Measurements from ENCODE around the gene ZNF8.
"Not testable (repeated sequence)": the region's sequence is repeated elsewhere in the genome, so short reads cannot be mapped to it uniquely, and the experiment has no call there.

The ZNF8 gene

GRCh38 chr19:58346961-58347929, 68.5 kb downstream of the ZNF8 start:
- peak overlapping the region; percentile 70 for H3K9ac ChIP-seq (ENCODE audit: low read length)
- no peaks in the 10 kb centered on the region for H3K9me3 ChIP-seq (ENCODE audit: insufficient read depth, low read length)
- H3K27ac ChIP-seq (ENCODE audit: low read depth, low read length), result no peak overlapping the region
- H3F3A ChIP-seq (ENCODE audit: insufficient read depth), result no peaks in the 10 kb centered on the region
- no peaks in the 10 kb centered on the region for H3K27me3 ChIP-seq (ENCODE audit: low read length)
- H3K4me3 ChIP-seq (ENCODE audit: insufficient read depth, low read length, poor library complexity, severe bottlenecking), result peak overlapping the region; percentile 96
- peak overlapping the region; percentile 83 for H3K4me2 ChIP-seq (ENCODE audit: low read depth, low read length, poor library complexity, severe bottlenecking)
- H3K36me3 ChIP-seq (ENCODE audit: low read length), result no peaks in the 10 kb centered on the region
- no peaks in the 10 kb centered on the region for H3K79me2 ChIP-seq (ENCODE audit: insufficient read depth, low read length)
- H2AFZ ChIP-seq (ENCODE audit: low read depth, low read length, severe bottlenecking), result peak overlapping the region; percentile 87
- TF ChIP-seq CTCF (IDR thresholded peaks at IDR 0.05; ENCODE audit: insufficient read depth, low read length, poor library complexity, severe bottlenecking) (no peak), EZH2phosphoT487 (conservative IDR thresholded peaks at IDR 0.05; ENCODE audit: low read length) (no peak)
- no peaks in the 10 kb centered on the region for H3K9me2 ChIP-seq (replicated peaks; ENCODE audit: insufficient read depth, low read length)
- H4K20me1 ChIP-seq (ENCODE audit: low read depth, low read length), result no peaks in the 10 kb centered on the region

- Histone ChIP-seq H3K9ac (ENCODE audit: low read length) (peak overlapping the region; percentile 70), H2AFZ (ENCODE audit: low read depth, low read length, severe bottlenecking) (peak overlapping the region; percentile 87), H3K4me2 (ENCODE audit: low read depth, low read length, poor library complexity, severe bottlenecking) (peak overlapping the region; percentile 83)
Measured at GRCh38 chr19:58348080-58348479, 69.3 kb downstream of the ZNF8 start.

GRCh38 chr19:58349590-58349989, 70.8 kb downstream of the ZNF8 start:
- H3K9me3 ChIP-seq (ENCODE audit: insufficient read depth, low read length), result no peaks in the 10 kb centered on the region
- H3K4me2 ChIP-seq (ENCODE audit: low read depth, low read length, poor library complexity, severe bottlenecking), result peak overlapping the region; percentile 29
- no peaks in the 10 kb centered on the region for H3K79me2 ChIP-seq (ENCODE audit: insufficient read depth, low read length)
- no peaks in the 10 kb centered on the region for H3K36me3 ChIP-seq (ENCODE audit: low read length)
- no peaks in the 10 kb centered on the region for H3F3A ChIP-seq (ENCODE audit: insufficient read depth)
- no peaks in the 10 kb centered on the region for H3K27me3 ChIP-seq (ENCODE audit: low read length)
- no peak overlapping the region for H2AFZ ChIP-seq (ENCODE audit: low read depth, low read length, severe bottlenecking)
- no peaks in the 10 kb centered on the region for H3K9me2 ChIP-seq (replicated peaks; ENCODE audit: insufficient read depth, low read length)
- H3K9ac ChIP-seq (ENCODE audit: low read length), result no peak overlapping the region
- H3K4me3 ChIP-seq (ENCODE audit: insufficient read depth, low read length, poor library complexity, severe bottlenecking), result no peak overlapping the region
- H3K27ac ChIP-seq (ENCODE audit: low read depth, low read length), result no peak overlapping the region
- no peak for TF ChIP-seq EZH2phosphoT487 (conservative IDR thresholded peaks at IDR 0.05; ENCODE audit: low read length)
- no peak for TF ChIP-seq CTCF (IDR thresholded peaks at IDR 0.05; ENCODE audit: insufficient read depth, low read length, poor library complexity, severe bottlenecking)
- no peaks in the 10 kb centered on the region for H4K20me1 ChIP-seq (ENCODE audit: low read depth, low read length)

More at GRCh38 chr19:58348080-58348479, 69.3 kb downstream of the ZNF8 start:
- H3K36me3 ChIP-seq (ENCODE audit: low read length); H4K20me1 ChIP-seq (ENCODE audit: low read depth, low read length); H3K9me2 ChIP-seq (replicated peaks; ENCODE audit: insufficient read depth, low read length); H3K27ac ChIP-seq (ENCODE audit: low read depth, low read length); H3K9me3 ChIP-seq (ENCODE audit: insufficient read depth, low read length); H3K27me3 ChIP-seq (ENCODE audit: low read length); H3F3A ChIP-seq (ENCODE audit: insufficient read depth); H3K79me2 ChIP-seq (ENCODE audit: insufficient read depth, low read length): not testable (repeated sequence)
- peak overlapping the region; percentile 96 for H3K4me3 ChIP-seq (ENCODE audit: insufficient read depth, low read length, poor library complexity, severe bottlenecking)
